Mucosa of rectum (tissue), 2 donors: ENCODE results near the gene IPCEF1.

Experiments used
- H3K27ac ChIP-seq, 2 donors: one replicate each; pipeline ENCODE4 v1.7.0; 2013; ENCODE audit warnings: inconsistent platforms in 2 of 2, low read depth in 2 of 2, low read length in 2 of 2
- H3K27me3 ChIP-seq, 2 donors: one replicate each; pipeline ENCODE4 v1.7.0; 2013; ENCODE audit warnings: low read length in 2 of 2; ENCODE audit not compliant: control insufficient read depth in 2 of 2, insufficient read depth in 2 of 2
- H3K36me3 ChIP-seq, 2 donors: one replicate each; pipeline ENCODE4 v1.7.0; 2013; ENCODE audit warnings: low read length in 2 of 2; ENCODE audit not compliant: control insufficient read depth in 2 of 2, insufficient read depth in 2 of 2
- H3K4me1 ChIP-seq, 2 donors: one replicate each; pipeline ENCODE4 v1.7.0; 2013; ENCODE audit warnings: low read length in 2 of 2, mild to moderate bottlenecking in 1 of 2; ENCODE audit not compliant: control insufficient read depth in 2 of 2, insufficient read depth in 2 of 2
- H3K4me3 ChIP-seq, 2 donors: one replicate each; pipeline ENCODE4 v1.7.0; 2013; ENCODE audit warnings: low read length in 2 of 2
- H3K9ac ChIP-seq, 2 donors: one replicate each; pipeline ENCODE4 v1.7.0; 2013; ENCODE audit warnings: low read length in 2 of 2, low read depth in 1 of 2, mild to moderate bottlenecking in 1 of 2
- H3K9me3 ChIP-seq, 2 donors: one replicate each; pipeline ENCODE4 v1.7.0; 2013; ENCODE audit warnings: low read length in 2 of 2; ENCODE audit not compliant: control insufficient read depth in 2 of 2
- donor health status: healthy.
- donor health status: Normal muscosa, but diverticular disease.

Gene IPCEF1

GRCh38 chr6:154356690-154357089 is at the start of gene IPCEF1:
TSS of gene IPCEF1 (minus strand) at chr6:154356803. CDS start at chr6:154265947, 90,856 bp downstream.
- H3K4me1 ChIP-seq = no peaks in the 10 kb centered on the region
- no peaks in the 10 kb centered on the region for H3K27me3 ChIP-seq
- H3K9me3 ChIP-seq = no peaks in the 10 kb centered on the region
- H3K36me3 ChIP-seq = no peaks in the 10 kb centered on the region
- peak within 1 kb of the TSS in 1 of 2 donors; percentile 38 for H3K27ac ChIP-seq
- H3K9ac ChIP-seq = no peak within 1 kb of the TSS
- H3K4me3 ChIP-seq = peak within 1 kb of the TSS in 1 of 2 donors; percentile 41

GRCh38 chr6:154406301-154406700 is 49.7 kb upstream of the IPCEF1 start:
- Histone ChIP-seq H3K36me3 (peaks cover 7% of the 10 kb centered on the region in 2 donors), H3K27ac (no peak overlapping the region), H3K4me3 (no peak overlapping the region), H3K9me3 (no peaks in the 10 kb centered on the region), H3K27me3 (no peaks in the 10 kb centered on the region), H3K4me1 (peaks cover 0 to 10% of the 10 kb centered on the region in 2 donors), H3K9ac (no peak overlapping the region)

GRCh38 chr6:154404791-154405400 is 48.3 kb upstream of the IPCEF1 start:
- Histone ChIP-seq H3K36me3 (peaks cover 7 to 10% of the 10 kb centered on the region in 2 donors), H3K4me3 (no peak overlapping the region), H3K27me3 (no peaks in the 10 kb centered on the region), H3K9ac (no peak overlapping the region), H3K27ac (no peak overlapping the region), H3K4me1 (peaks cover 0 to 6% of the 10 kb centered on the region in 2 donors), H3K9me3 (no peaks in the 10 kb centered on the region)

- H3K27ac ChIP-seq = no peak overlapping the region
- H3K4me1 ChIP-seq = peaks cover 0 to 5% of the 10 kb centered on the region in 2 donors
- no peaks in the 10 kb centered on the region for H3K9me3 ChIP-seq
- peaks cover 7 to 10% of the 10 kb centered on the region in 2 donors for H3K36me3 ChIP-seq
- no peak overlapping the region for H3K4me3 ChIP-seq
- no peaks in the 10 kb centered on the region for H3K27me3 ChIP-seq
- no peak overlapping the region for H3K9ac ChIP-seq
Observed at GRCh38 chr6:154403788-154404187, 47.2 kb upstream of the IPCEF1 start.

GRCh38 chr6:154402081-154402780 is 45.6 kb upstream of the IPCEF1 start:
- Histone ChIP-seq H3K36me3 (peaks cover 7 to 10% of the 10 kb centered on the region in 2 donors), H3K27me3 (no peaks in the 10 kb centered on the region), H3K9ac (no peak overlapping the region), H3K27ac (no peak overlapping the region), H3K9me3 (no peaks in the 10 kb centered on the region), H3K4me3 (no peak overlapping the region), H3K4me1 (peaks cover 0 to 5% of the 10 kb centered on the region in 2 donors)

GRCh38 chr6:154399097-154399496 is 42.5 kb upstream of the IPCEF1 start:
- H3K36me3 ChIP-seq = peaks cover 3% of the 10 kb centered on the region in 2 donors
- H3K27me3 ChIP-seq = no peaks in the 10 kb centered on the region
- no peak overlapping the region for H3K4me3 ChIP-seq
- H3K9ac ChIP-seq = no peak overlapping the region
- no peaks in the 10 kb centered on the region for H3K9me3 ChIP-seq
- H3K27ac ChIP-seq = no peak overlapping the region
- H3K4me1 ChIP-seq = peaks cover 0 to 5% of the 10 kb centered on the region in 2 donors

GRCh38 chr6:154397491-154398195 is 41.0 kb upstream of the IPCEF1 start:
- Histone ChIP-seq H3K4me3 (no peak overlapping the region), H3K36me3 (peaks cover 3% of the 10 kb centered on the region in 2 donors), H3K4me1 (no peaks in the 10 kb centered on the region), H3K27ac (no peak overlapping the region), H3K9ac (no peak overlapping the region), H3K27me3 (no peaks in the 10 kb centered on the region), H3K9me3 (no peaks in the 10 kb centered on the region)

GRCh38 chr6:154395878-154396277 is 39.3 kb upstream of the IPCEF1 start:
- Histone ChIP-seq H3K27ac (no peak overlapping the region), H3K4me3 (no peak overlapping the region), H3K27me3 (no peaks in the 10 kb centered on the region), H3K9ac (no peak overlapping the region), H3K36me3 (no peaks in the 10 kb centered on the region), H3K4me1 (no peaks in the 10 kb centered on the region), H3K9me3 (no peaks in the 10 kb centered on the region)

- no peak overlapping the region for H3K27ac ChIP-seq
- H3K36me3 ChIP-seq = no peaks in the 10 kb centered on the region
- no peaks in the 10 kb centered on the region for H3K27me3 ChIP-seq
- no peak overlapping the region for H3K9ac ChIP-seq
- H3K4me3 ChIP-seq = no peak overlapping the region
- H3K4me1 ChIP-seq = no peaks in the 10 kb centered on the region
- H3K9me3 ChIP-seq = no peaks in the 10 kb centered on the region
Observed at GRCh38 chr6:154395316-154395715, 38.7 kb upstream of the IPCEF1 start.

- H3K36me3 ChIP-seq = no peaks in the 10 kb centered on the region
- no peaks in the 10 kb centered on the region for H3K9me3 ChIP-seq
- H3K9ac ChIP-seq = no peak overlapping the region
- no peak overlapping the region for H3K4me3 ChIP-seq
- H3K4me1 ChIP-seq = no peaks in the 10 kb centered on the region
- no peak overlapping the region for H3K27ac ChIP-seq
- no peaks in the 10 kb centered on the region for H3K27me3 ChIP-seq
Observed at GRCh38 chr6:154394571-154394970, 38.0 kb upstream of the IPCEF1 start.
